DND-41 (cell line): Measurements from ENCODE around the gene SDR42E1.

ENCODE experiments used
- ATAC-seq: fragments of 200-7000 bp; cut with Tn5 transposase; 3 replicates; pipeline ENCODE4 v1.9.1; 2021; ENCODE audit warnings: low read depth; ENCODE audit not compliant: insufficient read depth
- DNase-seq: peaks from one replicate; pipeline ENCODE4 v3.0.0-alpha.2; 2020
- H2AFZ ChIP-seq: 2 replicates; pipeline ENCODE4 v1.6.0; 2012; ENCODE audit warnings: low read depth, low read length
- H3K27ac ChIP-seq: 2 replicates; pipeline ENCODE4 v1.5.1; 2012; ENCODE audit warnings: low read length, inconsistent platforms
- H3K27me3 ChIP-seq: fragments of 200-600 bp; sonication (generic); 2 replicates; pipeline ENCODE4 v1.6.0; 2012; ENCODE audit warnings: low read length, mild to moderate bottlenecking, inconsistent platforms; ENCODE audit not compliant: insufficient read depth, poor library complexity
- H3K36me3 ChIP-seq: 2 replicates; pipeline ENCODE4 v1.5.1; 2012; ENCODE audit warnings: low read length, inconsistent platforms; ENCODE audit not compliant: insufficient read depth
- H3K4me1 ChIP-seq: 2 replicates; pipeline ENCODE4 v1.5.1; 2012; ENCODE audit warnings: mild to moderate bottlenecking, low read length; ENCODE audit not compliant: insufficient read depth
- H3K4me2 ChIP-seq: 2 replicates; pipeline ENCODE4 v1.6.0; 2012; ENCODE audit warnings: mild to moderate bottlenecking, moderate library complexity, low read length, inconsistent platforms; ENCODE audit not compliant: insufficient read depth
- H3K4me3 ChIP-seq, 2 experiments: fragments of 200-600 bp in 1 of 2; shearing (Covaris generic) in 1 of 2; 2 replicates each; pipeline ENCODE4 v1.5.1; 2012 to 2016; ENCODE audit warnings: inconsistent platforms in 2 of 2, low read length in 2 of 2, mild to moderate bottlenecking in 2 of 2, low read depth in 1 of 2, moderate library complexity in 1 of 2
- H3K79me2 ChIP-seq: 2 replicates; pipeline ENCODE4 v1.6.0; 2012; ENCODE audit warnings: low read length, inconsistent platforms; ENCODE audit not compliant: insufficient read depth
- H3K9ac ChIP-seq: 2 replicates; pipeline ENCODE4 v1.6.0; 2012; ENCODE audit warnings: low read depth, mild to moderate bottlenecking, inconsistent platforms, low read length, moderate library complexity
- H3K9me3 ChIP-seq: 2 replicates; pipeline ENCODE4 v1.5.1; 2012; ENCODE audit warnings: low read length, moderate library complexity, mild to moderate bottlenecking, inconsistent platforms; ENCODE audit not compliant: insufficient read depth, severe bottlenecking
- H4K20me1 ChIP-seq: 2 replicates; pipeline ENCODE4 v1.6.0; 2012; ENCODE audit warnings: low read length; ENCODE audit not compliant: insufficient read depth
- CTCF ChIP-seq: IDR thresholded peaks from 2 replicates; pipeline ENCODE4 v1.5.1; 2012; ENCODE audit warnings: borderline replicate concordance, low read length, moderate library complexity, mild to moderate bottlenecking; ENCODE audit not compliant: poor library complexity, severe bottlenecking; ENCODE audit errors: extremely low read depth
- EZH2 ChIP-seq: IDR thresholded peaks from 3 replicates; pipeline ENCODE4 v1.6.1; 2012; ENCODE audit warnings: borderline replicate concordance, low read depth, mild to moderate bottlenecking, moderate library complexity, low read length, inconsistent platforms; ENCODE audit not compliant: severe bottlenecking

SDR42E1 gene

GRCh38 chr16:81975637-81976036 is 35.6 kb downstream of the SDR42E1 start:
- no peak overlapping the region for H3K4me3 ChIP-seq
- H3K79me2 ChIP-seq = no peaks in the 10 kb centered on the region
- H3K4me2 ChIP-seq = no peak overlapping the region
- no peaks in the 10 kb centered on the region for H3K36me3 ChIP-seq
- TF ChIP-seq EZH2 (no peak), CTCF (no peak)
- H3K27ac ChIP-seq = no peak overlapping the region
- no peaks in the 10 kb centered on the region for H3K27me3 ChIP-seq
- DNase-seq (no peak), ATAC-seq (no peak)
- H3K4me1 ChIP-seq = no peaks in the 10 kb centered on the region
- H3K9ac ChIP-seq = no peak overlapping the region
- H4K20me1 ChIP-seq = no peaks in the 10 kb centered on the region
- no peaks in the 10 kb centered on the region for H3K9me3 ChIP-seq
- no peak overlapping the region for H2AFZ ChIP-seq

GRCh38 chr16:81973737-81974136 is 37.5 kb downstream of the SDR42E1 start:
- no peaks in the 10 kb centered on the region for H3K79me2 ChIP-seq
- no peaks in the 10 kb centered on the region for H3K36me3 ChIP-seq
- H2AFZ ChIP-seq = no peak overlapping the region
- no peak overlapping the region for H3K4me3 ChIP-seq
- no peaks in the 10 kb centered on the region for H3K27me3 ChIP-seq
- H4K20me1 ChIP-seq = no peaks in the 10 kb centered on the region
- no peak overlapping the region for H3K9ac ChIP-seq
- H3K9me3 ChIP-seq = no peaks in the 10 kb centered on the region
- H3K27ac ChIP-seq = no peak overlapping the region
- no peaks in the 10 kb centered on the region for H3K4me1 ChIP-seq
- ATAC-seq = no peak
- no peak for DNase-seq
- H3K4me2 ChIP-seq = no peak overlapping the region
- TF ChIP-seq CTCF = no peak
- TF ChIP-seq EZH2 = no peak

- DNase-seq (no peak), ATAC-seq (no peak)
- Histone ChIP-seq H3K4me3 (no peak overlapping the region), H3K4me2 (no peak overlapping the region), H4K20me1 (no peaks in the 10 kb centered on the region), H2AFZ (no peak overlapping the region), H3K27me3 (no peaks in the 10 kb centered on the region), H3K36me3 (no peaks in the 10 kb centered on the region), H3K9ac (no peak overlapping the region), H3K79me2 (no peaks in the 10 kb centered on the region), H3K4me1 (no peaks in the 10 kb centered on the region), H3K27ac (no peak overlapping the region), H3K9me3 (no peaks in the 10 kb centered on the region)
- no peak for TF ChIP-seq EZH2
- TF ChIP-seq CTCF = no peak
Observed at GRCh38 chr16:81971853-81972252, 39.4 kb downstream of the SDR42E1 start.

- H2AFZ ChIP-seq = no peak overlapping the region
- no peak overlapping the region for H3K9ac ChIP-seq
- H3K9me3 ChIP-seq = no peaks in the 10 kb centered on the region
- TF ChIP-seq CTCF = no peak
- no peak for TF ChIP-seq EZH2
- H3K4me2 ChIP-seq = no peak overlapping the region
- H4K20me1 ChIP-seq = no peaks in the 10 kb centered on the region
- no peaks in the 10 kb centered on the region for H3K27me3 ChIP-seq
- H3K79me2 ChIP-seq = no peaks in the 10 kb centered on the region
- no peak for ATAC-seq
- H3K4me3 ChIP-seq = no peak overlapping the region
- no peaks in the 10 kb centered on the region for H3K4me1 ChIP-seq
- no peak for DNase-seq
- no peak overlapping the region for H3K27ac ChIP-seq
- no peaks in the 10 kb centered on the region for H3K36me3 ChIP-seq
Observed at GRCh38 chr16:81967358-81967757, 43.9 kb downstream of the SDR42E1 start.
